GM18867 (cell line): ENCODE measurements around the gene CFH.
A peak's percentile ranks its signal among the peaks of the same experiment; 100 is the strongest.
"Not testable (repeated sequence)": the region's sequence is repeated elsewhere in the genome, so short reads cannot be mapped to it uniquely, and the experiment has no call there.

ENCODE experiments used
- ATAC-seq: cut with Tn5 transposase; IDR thresholded peaks from one replicate; pipeline ENCODE4 v1.9.1; 2021; ENCODE audit warnings: mild to moderate bottlenecking, moderate library complexity; ENCODE audit not compliant: unreplicated experiment

Gene CFH

GRCh38 chr1:196661345-196661744, 9.5 kb downstream of the CFH start:
- ATAC-seq, result no peak

DNA sequence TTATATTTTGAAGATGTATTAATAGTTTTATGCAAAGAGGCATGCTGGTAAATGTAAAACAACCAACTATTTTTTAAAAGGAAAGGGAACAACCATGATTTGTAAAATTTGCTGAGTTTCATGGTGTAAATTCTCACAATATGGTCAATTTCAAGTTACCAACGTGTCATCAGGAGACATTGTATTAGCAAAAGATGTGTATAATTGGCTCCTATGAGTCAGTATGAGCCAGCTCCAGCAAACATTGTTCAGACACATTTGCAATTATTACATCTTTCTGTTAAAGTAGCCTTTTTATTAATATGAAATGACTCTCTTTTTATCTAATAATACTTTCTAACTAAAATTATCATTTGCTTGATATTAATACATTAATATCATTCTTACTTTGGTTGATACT, 15.3 kb downstream of the CFH start:
- ATAC-seq, result no peak

GRCh38 chr1:196669051-196669450, 17.2 kb downstream of the CFH start:
- ATAC-seq, result no peak

GRCh38 chr1:196669693-196670092, 17.9 kb downstream of the CFH start:
- ATAC-seq, result no peak

- no peak for ATAC-seq
Measured at GRCh38 chr1:196674908-196675307, 23.1 kb downstream of the CFH start.

DNA sequence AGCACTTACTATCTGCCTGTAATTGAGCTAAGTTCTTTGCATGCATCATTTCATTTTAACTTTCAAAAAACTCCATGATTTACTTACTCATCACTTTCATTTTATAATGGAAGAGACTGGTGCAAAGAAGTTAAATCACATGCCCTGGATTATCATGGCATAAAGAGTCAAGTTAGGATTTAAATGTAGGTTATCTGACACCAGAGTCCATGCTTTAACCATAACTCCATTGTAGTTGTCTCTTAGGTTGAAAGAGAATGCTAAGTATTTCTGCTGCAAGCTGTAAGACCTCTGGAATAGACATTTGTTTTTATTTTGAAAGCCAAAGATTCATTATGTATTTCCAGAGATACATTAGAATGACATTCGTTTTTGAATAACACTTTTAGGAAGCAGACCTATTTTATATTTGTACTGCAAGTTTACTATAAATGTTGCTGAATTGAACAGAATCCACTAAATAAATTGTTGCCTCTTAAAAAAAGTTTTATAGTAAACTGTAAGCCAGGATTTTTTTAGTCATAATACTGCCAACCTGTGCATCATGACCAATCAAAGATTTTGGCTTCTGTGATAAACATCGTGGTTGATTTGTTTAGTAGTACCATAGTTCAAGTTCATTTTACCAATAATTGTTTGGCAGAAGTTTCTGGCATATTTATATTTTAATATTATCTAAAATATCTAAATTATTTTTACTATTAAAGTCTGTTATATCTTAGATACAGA, 26.1 kb downstream of the CFH start:
- no peak for ATAC-seq

DNA sequence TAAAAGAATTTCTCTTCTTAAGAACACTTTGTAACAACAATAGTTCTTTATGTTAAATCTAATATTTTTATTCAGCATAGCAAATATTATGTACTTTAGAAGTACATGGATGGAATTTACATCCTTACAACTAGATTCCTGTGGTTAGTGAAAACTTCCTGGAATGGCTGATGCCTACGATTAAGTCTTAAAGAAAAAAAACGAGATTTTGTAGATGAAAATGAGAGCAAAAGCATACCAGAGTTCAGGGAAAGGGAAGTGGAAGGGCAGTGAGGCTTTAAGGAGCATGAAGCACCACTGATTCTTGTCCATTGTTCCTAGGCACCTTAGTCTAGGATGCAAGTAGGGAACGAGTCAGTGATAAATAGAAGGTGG, 26.7 kb downstream of the CFH start:
- ATAC-seq, result no peak

- no peak for ATAC-seq
Measured at GRCh38 chr1:196680107-196680506, 28.3 kb downstream of the CFH start.

GRCh38 chr1:196684476-196684875, 32.6 kb downstream of the CFH start:
- no peak for ATAC-seq

GRCh38 chr1:196685506-196685905, 33.7 kb downstream of the CFH start:
- ATAC-seq, result no peak

DNA sequence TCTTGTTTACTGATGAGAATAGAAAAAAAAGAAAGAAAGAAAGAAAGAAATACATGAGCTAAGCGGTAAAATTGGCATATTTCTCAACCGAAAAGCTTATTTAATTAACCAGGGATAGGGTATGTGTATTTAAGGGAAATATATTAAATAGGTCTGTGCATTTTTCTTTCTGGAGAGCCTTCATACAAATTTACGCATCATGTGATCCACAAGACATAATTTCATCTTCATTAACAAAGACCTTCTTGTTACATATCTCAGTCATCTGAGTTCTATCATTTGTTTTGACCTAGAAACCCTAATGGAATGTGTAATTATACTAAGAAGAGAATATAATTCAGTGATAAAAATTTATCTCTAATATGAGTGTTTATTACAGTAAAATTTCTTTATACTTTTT, 37.2 kb downstream of the CFH start:
- ATAC-seq, result no peak

GRCh38 chr1:196690582-196690981, 38.7 kb downstream of the CFH start:
- ATAC-seq, result no peak

DNA sequence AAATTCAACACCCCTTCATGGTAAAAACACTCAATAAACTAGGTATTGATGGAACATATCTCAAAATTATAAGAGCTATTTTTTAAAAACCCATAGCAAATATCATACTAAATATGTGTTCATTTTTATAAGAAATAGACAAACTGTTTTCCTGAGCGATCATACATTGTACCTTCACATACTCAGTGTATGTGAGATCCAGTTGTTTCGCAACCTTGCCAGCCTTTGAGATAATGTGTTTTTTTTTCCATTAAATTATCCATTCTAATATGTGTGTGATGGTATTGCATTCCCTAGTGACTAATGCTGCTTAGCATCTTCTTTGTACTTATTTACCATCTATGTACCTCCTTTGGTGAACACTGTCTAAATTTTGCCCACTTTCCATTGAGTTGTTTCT, 47.1 kb downstream of the CFH start:
- no peak for ATAC-seq

DNA sequence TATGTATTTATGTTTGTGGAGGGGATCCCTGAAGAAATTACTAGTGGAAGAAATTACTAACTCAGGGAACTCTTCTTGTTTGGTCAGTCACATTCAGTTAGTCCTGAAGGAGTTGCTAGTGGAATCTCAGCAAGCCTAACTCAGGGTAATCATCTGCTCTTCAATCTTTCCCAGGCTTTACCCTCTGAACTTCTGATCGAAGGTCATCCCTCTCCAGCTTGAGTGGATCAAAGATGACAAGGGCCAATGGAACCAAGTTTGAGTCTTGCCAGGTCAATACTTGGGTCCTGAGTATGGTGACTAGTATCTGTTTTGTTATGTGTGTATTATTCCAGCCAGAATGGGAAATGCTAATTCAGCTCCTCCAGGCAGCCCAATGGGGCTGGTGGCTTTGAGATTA, 49.3 kb downstream of the CFH start:
- no peak for ATAC-seq

- ATAC-seq, result not testable (repeated sequence)
Measured at GRCh38 chr1:196709892-196710291, 58.0 kb downstream of the CFH start.

GRCh38 chr1:196717868-196718267, 66.0 kb downstream of the CFH start:
- no peak for ATAC-seq

DNA sequence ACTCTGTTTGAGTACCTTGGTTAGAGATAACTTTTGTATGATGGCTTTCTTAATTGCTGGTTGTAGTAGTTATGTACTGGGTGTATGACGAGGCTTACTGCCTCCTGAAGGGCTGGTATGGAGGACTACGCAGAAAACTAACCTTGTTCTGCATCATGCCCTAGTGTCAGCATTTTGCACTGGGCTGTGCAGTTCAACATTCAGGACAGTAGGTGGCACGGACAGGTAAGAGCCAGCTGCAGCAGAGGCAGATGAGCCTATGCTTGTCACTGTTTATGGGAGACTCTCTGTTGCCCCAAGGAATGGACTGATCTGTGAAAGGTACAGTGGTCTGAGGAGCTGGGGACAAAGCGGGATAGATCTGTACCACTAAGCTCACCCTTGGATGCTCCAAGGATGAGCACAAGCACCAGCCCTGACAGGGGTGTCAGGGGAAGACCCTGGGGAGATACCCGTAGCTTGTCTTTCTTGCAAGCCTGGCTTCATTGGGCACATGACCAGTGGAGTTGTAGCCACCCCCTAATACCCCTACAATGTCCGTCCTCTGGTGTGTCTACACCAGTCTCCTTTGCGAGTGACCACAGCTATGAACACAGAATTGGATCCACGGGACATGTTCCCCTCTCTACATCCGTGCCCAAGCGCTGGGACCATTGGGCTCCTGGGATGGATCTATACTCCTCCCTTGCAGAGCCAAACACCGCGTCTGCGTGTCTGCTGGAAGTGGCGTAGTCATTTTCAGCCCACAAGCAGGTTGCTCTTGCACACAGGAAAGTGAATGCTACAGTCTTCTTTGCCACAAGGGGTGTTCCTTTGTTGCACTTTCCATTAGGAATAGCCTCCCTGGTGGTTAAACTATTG, 71.7 kb downstream of the CFH start:
- peak; percentile 99 for ATAC-seq

DNA sequence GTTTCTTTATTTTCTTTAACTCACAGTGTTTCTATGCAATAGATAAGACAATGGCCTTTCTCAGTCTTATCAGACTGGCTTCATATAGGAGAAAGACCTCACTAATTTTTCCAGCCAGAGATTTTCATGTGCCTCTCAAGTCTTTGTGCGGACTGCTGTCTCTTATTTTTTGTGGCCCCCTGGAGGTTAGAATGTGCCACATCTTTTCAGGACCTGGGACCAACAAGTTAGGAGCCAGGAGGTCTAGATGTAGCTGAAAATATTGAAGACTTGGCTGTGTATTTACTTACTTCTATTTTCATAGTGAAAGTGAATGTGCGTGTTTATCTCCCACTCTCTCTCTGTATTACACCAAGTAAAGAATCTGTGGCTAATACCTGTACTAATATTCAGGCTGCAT, 80.7 kb downstream of the CFH start:
- peak; percentile 53 for ATAC-seq

GRCh38 chr1:196733091-196733970, 81.5 kb downstream of the CFH start:
- no peak for ATAC-seq

DNA sequence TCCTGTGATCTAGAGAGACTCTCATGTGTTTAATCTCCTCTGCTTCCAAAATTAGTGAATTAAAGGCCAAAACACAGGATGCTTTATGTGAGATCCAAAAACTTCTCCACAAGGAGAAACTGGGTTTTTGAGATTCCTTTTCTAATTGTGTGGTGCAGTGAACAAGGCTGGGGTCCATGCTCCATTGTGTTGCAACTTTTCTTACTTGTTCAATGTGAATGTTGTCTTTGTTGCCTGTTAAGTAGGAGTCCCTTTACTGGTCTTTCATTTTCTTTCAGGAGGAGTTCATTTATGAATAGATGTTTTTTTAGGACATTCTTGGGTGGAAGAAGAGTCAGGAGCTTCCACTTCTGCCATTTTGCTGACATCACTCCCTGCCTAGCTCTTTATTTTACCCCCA, 82.2 kb downstream of the CFH start:
- ATAC-seq, result no peak

GRCh38 chr1:196734460-196734859, 82.6 kb downstream of the CFH start:
- ATAC-seq, result no peak
